LNCAP (cell line): ENCODE measurements around the gene RGS17.

ENCODE experiments used
- CTCF ChIP-seq: fragments of 450-650 bp; IDR thresholded peaks from 2 replicates; pipeline ENCODE4 v1.5.1; 2017; ENCODE audit warnings: mild to moderate bottlenecking

RGS17 gene

GRCh38 chr6:153086225-153086990 is 44.7 kb downstream of the RGS17 start:
- no peak for TF ChIP-seq CTCF

GRCh38 chr6:153085239-153085638 is 45.8 kb downstream of the RGS17 start:
- no peak for TF ChIP-seq CTCF

- no peak for TF ChIP-seq CTCF
Observed at GRCh38 chr6:153084393-153084792, 46.7 kb downstream of the RGS17 start.

- no peak for TF ChIP-seq CTCF
Observed at GRCh38 chr6:153083869-153084268, 47.2 kb downstream of the RGS17 start.

GRCh38 chr6:153081914-153082313 is 49.2 kb downstream of the RGS17 start:
- TF ChIP-seq CTCF: no peak

- no peak for TF ChIP-seq CTCF
Observed at GRCh38 chr6:153076431-153076830, 54.7 kb downstream of the RGS17 start.

GRCh38 chr6:153074761-153075160 is 56.3 kb downstream of the RGS17 start:
- TF ChIP-seq CTCF: no peak

GRCh38 chr6:153073841-153074240 is 57.2 kb downstream of the RGS17 start:
- TF ChIP-seq CTCF: no peak
